HepG2 (cell line): ENCODE results near the gene DNAJC21. TPM values are rescaled to one million over a fixed set of nuclear protein-coding genes. Genes with fewer than 3 reads are reported as not detected.

Experiments
- BCL6 ChIP-seq: IDR thresholded peaks from 2 replicates; pipeline ENCODE4 v1.6.1; 2016; ENCODE audit warnings: missing genetic modification reagents, missing compliant biosample characterization
- CBFB ChIP-seq: sonication (generic); formaldehyde crosslinking; IDR thresholded peaks from 2 replicates; pipeline ENCODE4 v1.4.0; 2020; ENCODE audit warnings: missing genetic modification reagents
- FOSL2 ChIP-seq: sonication (generic); formaldehyde crosslinking; IDR thresholded peaks from 2 replicates; pipeline ENCODE4 v1.4.0; 2020; ENCODE audit warnings: missing genetic modification reagents
- GTF3A ChIP-seq: sonication (generic); formaldehyde crosslinking; conservative IDR thresholded peaks from 2 replicates; pipeline ENCODE4 v1.4.0; 2020; ENCODE audit warnings: mild to moderate bottlenecking, missing genetic modification reagents
- HNRNPLL ChIP-seq: fragments of 200-400 bp; formaldehyde crosslinking; IDR thresholded peaks from 2 replicates; pipeline ENCODE4 v1.6.1; 2017; ENCODE audit warnings: mild to moderate bottlenecking, low read depth, low read length; ENCODE audit not compliant: poor library complexity, severe bottlenecking
- IRX3 ChIP-seq: sonication (generic); formaldehyde crosslinking; IDR thresholded peaks from 2 replicates; pipeline ENCODE4 v1.8.1; 2023; ENCODE audit warnings: mild to moderate bottlenecking, low read depth, missing genetic modification reagents, borderline replicate concordance
- KLF15 ChIP-seq: sonication (generic); formaldehyde crosslinking; IDR thresholded peaks from 2 replicates; pipeline ENCODE4 v1.8.1; 2023; ENCODE audit warnings: borderline replicate concordance, mild to moderate bottlenecking, inconsistent platforms, missing genetic modification reagents, mixed read lengths
- ONECUT2 ChIP-seq: sonication (generic); formaldehyde crosslinking; IDR thresholded peaks from 2 replicates; pipeline ENCODE4 v1.4.0; 2020; ENCODE audit warnings: missing genetic modification reagents
- PAX8 ChIP-seq: sonication (generic); formaldehyde crosslinking; IDR thresholded peaks from 2 replicates; pipeline ENCODE4 v1.8.0; 2022; ENCODE audit warnings: mild to moderate bottlenecking, missing genetic modification reagents, borderline replicate concordance
- PCBP2 ChIP-seq: fragments of 200-400 bp; formaldehyde crosslinking; optimal IDR thresholded peaks from 2 replicates; pipeline ENCODE3; 2018; ENCODE audit warnings: low read length, low read depth; ENCODE audit not compliant: poor library complexity, severe bottlenecking
- POLR2A ChIP-seq, 2 experiments: IDR thresholded peaks; 2 replicates each; pipeline ENCODE4 v1.6.1; 2011; ENCODE audit warnings: low read depth in 2 of 2, low read length in 2 of 2, mild to moderate bottlenecking in 1 of 2, moderate library complexity in 1 of 2; ENCODE audit not compliant: insufficient read depth in 1 of 2
- SALL1 ChIP-seq: sonication (generic); formaldehyde crosslinking; IDR thresholded peaks from 2 replicates; pipeline ENCODE4 v1.8.0; 2022; ENCODE audit warnings: mild to moderate bottlenecking, missing genetic modification reagents
- SNRNP70 ChIP-seq: fragments of 200-400 bp; formaldehyde crosslinking; IDR thresholded peaks from 2 replicates; pipeline ENCODE4 v1.6.1; 2017; ENCODE audit warnings: mild to moderate bottlenecking, low read depth, low read length, moderate library complexity
- SOX13 ChIP-seq, 3 experiments: fragments of 450-650 bp in 1 of 3; sonication (generic) in 1 of 3; formaldehyde crosslinking in 1 of 3; IDR thresholded peaks in 2 of 3; conservative IDR thresholded peaks in 1 of 3; 2 replicates each; pipeline versions ENCODE4 v1.5.0 to v1.6.1; 2016 to 2020; ENCODE audit warnings: antibody characterized with exemption in 1 of 3, mild to moderate bottlenecking in 1 of 3, missing compliant biosample characterization in 1 of 3, missing genetic modification reagents in 1 of 3, moderate library complexity in 1 of 3
- TBL1XR1 ChIP-seq: fragments of 150-350 bp; IDR thresholded peaks from 2 replicates; pipeline ENCODE4 v1.6.1; 2014; ENCODE audit warnings: borderline replicate concordance, low read length; ENCODE audit not compliant: partially characterized antibody
- ZKSCAN8 ChIP-seq: IDR thresholded peaks from 2 replicates; pipeline ENCODE4 v1.6.1; 2016; ENCODE audit warnings: borderline replicate concordance, missing genetic modification reagents, missing compliant biosample characterization
- ZNF143 ChIP-seq: sonication (generic); formaldehyde crosslinking; IDR thresholded peaks from 2 replicates; pipeline ENCODE4 v1.4.0; 2020; ENCODE audit warnings: missing genetic modification reagents
- ZNF550 ChIP-seq: sonication (generic); formaldehyde crosslinking; IDR thresholded peaks from 2 replicates; pipeline ENCODE4 v1.4.0; 2020; ENCODE audit warnings: mild to moderate bottlenecking, missing genetic modification reagents, borderline replicate concordance
- ZNF652 ChIP-seq: IDR thresholded peaks from 2 replicates; pipeline ENCODE4 v1.6.1; 2016; ENCODE audit warnings: low read depth, borderline replicate concordance
- polyA plus RNA-seq, 8 experiments: library from polyadenylated mRNA; depleted of rRNA in 3 of 8; stranded (reverse) in 7 of 8; unstranded in 1 of 8; fragments of >200 nt; fragmentation: Illumina TruSeq in 4 of 8; extraction: Trizol in 4 of 8; gene quantifications; 2 replicates each; pipeline versions ENCODE4 v1.2.1 to v1.2.3, GENCODE V29; 2011 to 2016; ENCODE audit warnings: low read depth in 4 of 8, missing spikeins in 1 of 8, mixed read lengths in 1 of 8; ENCODE audit not compliant: insufficient read depth in 1 of 8
- total RNA-seq, 5 experiments: library from RNA; depleted of rRNA; stranded (reverse); fragments of >200 nt; fragmentation: Illumina TruSeq; extraction: Trizol; gene quantifications; 2 replicates each; pipeline ENCODE4 v1.2.3, GENCODE V29; 2016; ENCODE audit warnings: low read depth in 1 of 5
- TF ChIP-seq, protein P1 (sequence below): IDR thresholded peaks from 2 replicates; pipeline ENCODE4 v1.6.1; 2012; ENCODE audit warnings: low read depth, low read length, improper control_type of control experiment
- TF ChIP-seq, protein P2 (sequence below): sonication (generic); formaldehyde crosslinking; IDR thresholded peaks from 2 replicates; pipeline ENCODE4 v1.8.1; 2022; ENCODE audit warnings: mild to moderate bottlenecking, missing genetic modification reagents
- TF ChIP-seq, protein P3 (sequence below): sonication (generic); IDR thresholded peaks from 2 replicates; pipeline ENCODE4 v1.6.1; 2016; ENCODE audit warnings: low read depth, borderline replicate concordance
- TF ChIP-seq, protein P4 (sequence below): IDR thresholded peaks from 2 replicates; pipeline ENCODE4 v1.6.1; 2016; ENCODE audit warnings: missing compliant biosample characterization, missing genetic modification reagents, borderline replicate concordance

The DNAJC21 gene
- total and polyA plus RNA-seq, 2 of the 13 experiments (the other 11 are each of a cell fraction or from before 2014, with no cell fraction given): 10.9 to 41.6 TPM

DNA sequence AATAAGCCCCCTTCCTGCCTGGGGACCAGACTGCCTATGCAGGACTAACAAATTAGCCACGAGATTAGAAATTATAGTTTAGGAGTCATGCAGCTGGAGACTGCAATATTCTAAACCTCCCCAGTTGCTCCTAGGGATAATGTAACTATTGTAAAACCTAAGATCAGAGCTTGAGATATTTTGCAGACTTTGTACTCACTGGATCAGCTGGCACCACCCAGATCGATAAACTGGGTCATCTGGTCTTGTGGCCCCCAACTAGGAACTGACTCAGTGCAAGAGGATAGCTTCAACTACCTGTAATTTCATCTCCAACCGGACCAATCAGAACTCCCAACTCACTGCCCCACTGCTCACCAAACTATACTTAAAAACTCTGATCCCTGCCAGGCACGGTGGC is 38.2 kb downstream of the DNAJC21 start (continued):
- TF ChIP-seq, protein P1, sequence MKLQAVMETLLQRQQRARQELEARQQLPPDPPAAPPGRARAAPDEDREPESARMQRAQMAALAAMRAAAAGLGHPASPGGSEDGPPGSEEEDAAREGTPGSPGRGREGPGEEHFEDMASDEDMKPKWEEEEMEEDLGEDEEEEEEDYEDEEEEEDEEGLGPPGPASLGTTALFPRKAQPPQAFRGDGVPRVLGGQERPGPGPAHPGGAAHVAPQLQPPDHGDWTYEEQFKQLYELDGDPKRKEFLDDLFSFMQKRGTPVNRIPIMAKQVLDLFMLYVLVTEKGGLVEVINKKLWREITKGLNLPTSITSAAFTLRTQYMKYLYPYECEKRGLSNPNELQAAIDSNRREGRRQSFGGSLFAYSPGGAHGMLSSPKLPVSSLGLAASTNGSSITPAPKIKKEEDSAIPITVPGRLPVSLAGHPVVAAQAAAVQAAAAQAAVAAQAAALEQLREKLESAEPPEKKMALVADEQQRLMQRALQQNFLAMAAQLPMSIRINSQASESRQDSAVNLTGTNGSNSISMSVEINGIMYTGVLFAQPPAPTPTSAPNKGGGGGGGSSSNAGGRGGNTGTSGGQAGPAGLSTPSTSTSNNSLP: no peak
- no peak for TF ChIP-seq ZNF143 (CRISPR knock-in tag)
- TF ChIP-seq HNRNPLL: no peak
- 0 out of 2 replicates have a peak, but pooled peaks have one; percentile 36 for TF ChIP-seq FOSL2
- TF ChIP-seq PAX8 (CRISPR knock-in tag): no peak
- TF ChIP-seq CBFB (CRISPR knock-in tag): no peak
- peak; percentile 36; the same call in 1 of the 2 replicates for TF ChIP-seq SALL1 (CRISPR knock-in tag)
- no peak for TF ChIP-seq IRX3 (CRISPR knock-in tag)
- TF ChIP-seq GTF3A (CRISPR knock-in tag): no peak
- TF ChIP-seq PCBP2: no peak
- TF ChIP-seq, protein P2, sequence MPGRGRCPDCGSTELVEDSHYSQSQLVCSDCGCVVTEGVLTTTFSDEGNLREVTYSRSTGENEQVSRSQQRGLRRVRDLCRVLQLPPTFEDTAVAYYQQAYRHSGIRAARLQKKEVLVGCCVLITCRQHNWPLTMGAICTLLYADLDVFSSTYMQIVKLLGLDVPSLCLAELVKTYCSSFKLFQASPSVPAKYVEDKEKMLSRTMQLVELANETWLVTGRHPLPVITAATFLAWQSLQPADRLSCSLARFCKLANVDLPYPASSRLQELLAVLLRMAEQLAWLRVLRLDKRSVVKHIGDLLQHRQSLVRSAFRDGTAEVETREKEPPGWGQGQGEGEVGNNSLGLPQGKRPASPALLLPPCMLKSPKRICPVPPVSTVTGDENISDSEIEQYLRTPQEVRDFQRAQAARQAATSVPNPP (CRISPR knock-in tag): no peak
- no peak for TF ChIP-seq BCL6 (CRISPR knock-in tag)
- TF ChIP-seq, protein P3, sequence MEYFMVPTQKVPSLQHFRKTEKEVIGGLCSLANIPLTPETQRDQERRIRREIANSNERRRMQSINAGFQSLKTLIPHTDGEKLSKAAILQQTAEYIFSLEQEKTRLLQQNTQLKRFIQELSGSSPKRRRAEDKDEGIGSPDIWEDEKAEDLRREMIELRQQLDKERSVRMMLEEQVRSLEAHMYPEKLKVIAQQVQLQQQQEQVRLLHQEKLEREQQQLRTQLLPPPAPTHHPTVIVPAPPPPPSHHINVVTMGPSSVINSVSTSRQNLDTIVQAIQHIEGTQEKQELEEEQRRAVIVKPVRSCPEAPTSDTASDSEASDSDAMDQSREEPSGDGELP: peak; percentile 88
- no peak for TF ChIP-seq ZNF652 (CRISPR knock-in tag)
- TF ChIP-seq SNRNP70: no peak
- TF ChIP-seq SOX13 (IDR thresholded peaks at IDR 0.05): no peak
- TF ChIP-seq SOX13 (CRISPR knock-in tag; conservative IDR thresholded peaks at IDR 0.05 in 1 of 2, IDR thresholded peaks at IDR 0.05 in 1 of 2): peak in 1 of 2 experiments; percentile 18; a peak in 1 of 4 replicates
- no peak for TF ChIP-seq ZNF550 (CRISPR knock-in tag)
- TF ChIP-seq KLF15 (CRISPR knock-in tag): no peak
- peak; percentile 92 for TF ChIP-seq ONECUT2
- no peak for TF ChIP-seq ZKSCAN8 (CRISPR knock-in tag)
- TF ChIP-seq TBL1XR1: no peak
- TF ChIP-seq, protein P4, sequence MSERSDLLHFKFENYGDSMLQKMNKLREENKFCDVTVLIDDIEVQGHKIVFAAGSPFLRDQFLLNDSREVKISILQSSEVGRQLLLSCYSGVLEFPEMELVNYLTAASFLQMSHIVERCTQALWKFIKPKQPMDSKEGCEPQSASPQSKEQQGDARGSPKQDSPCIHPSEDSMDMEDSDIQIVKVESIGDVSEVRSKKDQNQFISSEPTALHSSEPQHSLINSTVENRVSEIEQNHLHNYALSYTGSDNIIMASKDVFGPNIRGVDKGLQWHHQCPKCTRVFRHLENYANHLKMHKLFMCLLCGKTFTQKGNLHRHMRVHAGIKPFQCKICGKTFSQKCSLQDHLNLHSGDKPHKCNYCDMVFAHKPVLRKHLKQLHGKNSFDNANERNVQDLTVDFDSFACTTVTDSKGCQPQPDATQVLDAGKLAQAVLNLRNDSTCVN: no peak
- TF ChIP-seq POLR2A (IDR thresholded peaks at IDR 0.05; ENCODE audit: insufficient read depth in 1 of 2, low read depth in 2 of 2, low read length in 2 of 2): no peak
